Measurements from ENCODE around the gene DRD5.
"Not testable (repeated sequence)": the region's sequence is repeated elsewhere in the genome, so short reads cannot be mapped to it uniquely, and the experiment has no call there.

DRD5 gene

GRCh38 chr4:9781343-9782135, at the start of gene DRD5:
Gene DRD5, plus strand, starts transcription at chr4:9781634. Its CDS starts 396 bp downstream, at chr4:9782030.
- DNase-seq: no peak

- DNase-seq: not testable (repeated sequence)
These were observed 49.2 kb upstream of the DRD5 start for GRCh38 chr4:9732256-9732655.

GRCh38 chr4:9735515-9735914, 45.9 kb upstream of the DRD5 start:
- DNase-seq: no peak

GRCh38 chr4:9737280-9737679, 44.2 kb upstream of the DRD5 start:
- not testable (repeated sequence) for DNase-seq

GRCh38 chr4:9743789-9744188, 37.6 kb upstream of the DRD5 start:
- DNase-seq: not testable (repeated sequence)

GRCh38 chr4:9745782-9746181, 35.7 kb upstream of the DRD5 start:
- DNase-seq: no peak

GRCh38 chr4:9758641-9759317, 22.7 kb upstream of the DRD5 start:
- no peak for DNase-seq

- DNase-seq: peak; percentile 50
These were observed 18.5 kb upstream of the DRD5 start for GRCh38 chr4:9762823-9763475.

GRCh38 chr4:9764155-9764696, 17.2 kb upstream of the DRD5 start:
- DNase-seq: no peak

- no peak for DNase-seq
These were observed 16.3 kb upstream of the DRD5 start for GRCh38 chr4:9765091-9765490.

GRCh38 chr4:9769321-9769720, 12.1 kb upstream of the DRD5 start:
- DNase-seq: no peak

GRCh38 chr4:9771034-9771433, 10.4 kb upstream of the DRD5 start:
- DNase-seq: no peak

- no peak for DNase-seq
These were observed 8.0 kb upstream of the DRD5 start for GRCh38 chr4:9773471-9773870.

GRCh38 chr4:9782136-9782436, 652 bp downstream of the DRD5 start:
- DNase-seq: no peak

- not testable (repeated sequence) for DNase-seq
These were observed 4.5 kb downstream of the DRD5 start for GRCh38 chr4:9785891-9786290.

- no peak for DNase-seq
These were observed 10.9 kb downstream of the DRD5 start for GRCh38 chr4:9792381-9792780.

- not testable (repeated sequence) for DNase-seq
These were observed 15.2 kb downstream of the DRD5 start for GRCh38 chr4:9796641-9797040.

- DNase-seq: no peak
These were observed 19.4 kb downstream of the DRD5 start for GRCh38 chr4:9800848-9801247.

GRCh38 chr4:9804918-9805317, 23.5 kb downstream of the DRD5 start:
- no peak for DNase-seq

- DNase-seq: no peak
These were observed 26.6 kb downstream of the DRD5 start for GRCh38 chr4:9808077-9808476.

GRCh38 chr4:9811806-9812205, 30.4 kb downstream of the DRD5 start:
- no peak for DNase-seq

- DNase-seq: no peak
These were observed 31.3 kb downstream of the DRD5 start for GRCh38 chr4:9812501-9813340.

GRCh38 chr4:9816285-9816684, 34.9 kb downstream of the DRD5 start:
- no peak for DNase-seq

All from NCI-H1105 treated with DMSO at 0.1 percent for 48 hours (cell line).